Measurements from ENCODE around the gene ALAD.
A peak's percentile ranks its signal among the peaks of the same experiment; 100 is the strongest.

ALAD gene

GRCh38 chr9:113399646-113400200 lies 1.4 kb downstream of the ALAD start:
- H3K9me3 ChIP-seq (ENCODE audit: control insufficient read depth in 5 of 5, low read length in 5 of 5), result no peaks in the 10 kb centered on the region
- peak overlapping the region; percentile 60 for H3K27ac ChIP-seq (ENCODE audit: low read depth, low read length)
- peaks cover 0 to 6% (median 0%) of the 10 kb centered on the region in 5 donors for H3K36me3 ChIP-seq (ENCODE audit: control insufficient read depth in 5 of 5, insufficient read depth in 5 of 5, low read length in 5 of 5)
- H3K4me1 ChIP-seq (ENCODE audit: control insufficient read depth in 5 of 5, insufficient read depth in 5 of 5, low read length in 5 of 5), result peaks cover 5 to 61% (median 50%) of the 10 kb centered on the region in 5 donors
- peak overlapping the region; percentile 26 to 91 (median 79) for H3K4me3 ChIP-seq (ENCODE audit: low read depth in 1 of 5, low read length in 5 of 5)
- H3K9ac ChIP-seq (ENCODE audit: low read length in 5 of 5), result peak overlapping the region in 4 of 5 donors; percentile 30 to 80 (median 50)
- H3K27me3 ChIP-seq (ENCODE audit: control insufficient read depth in 5 of 5, insufficient read depth in 4 of 5, low read length in 5 of 5), result no peaks in the 10 kb centered on the region

- H3K27ac ChIP-seq (ENCODE audit: low read depth, low read length), result no peak overlapping the region
- H3K9ac ChIP-seq (ENCODE audit: low read length in 5 of 5), result peak overlapping the region in 1 of 5 donors; percentile 21
- peaks cover 0 to 6% (median 0%) of the 10 kb centered on the region in 5 donors for H3K36me3 ChIP-seq (ENCODE audit: control insufficient read depth in 5 of 5, insufficient read depth in 5 of 5, low read length in 5 of 5)
- H3K9me3 ChIP-seq (ENCODE audit: control insufficient read depth in 5 of 5, low read length in 5 of 5), result no peaks in the 10 kb centered on the region
- H3K27me3 ChIP-seq (ENCODE audit: control insufficient read depth in 5 of 5, insufficient read depth in 4 of 5, low read length in 5 of 5), result no peaks in the 10 kb centered on the region
- peaks cover 5 to 57% (median 42%) of the 10 kb centered on the region in 5 donors for H3K4me1 ChIP-seq (ENCODE audit: control insufficient read depth in 5 of 5, insufficient read depth in 5 of 5, low read length in 5 of 5)
- no peak overlapping the region for H3K4me3 ChIP-seq (ENCODE audit: low read depth in 1 of 5, low read length in 5 of 5)
Observed at GRCh38 chr9:113398796-113399195, 2.3 kb downstream of the ALAD start.

- H3K27me3 ChIP-seq (ENCODE audit: control insufficient read depth in 5 of 5, insufficient read depth in 4 of 5, low read length in 5 of 5), result no peaks in the 10 kb centered on the region
- no peak overlapping the region for H3K27ac ChIP-seq (ENCODE audit: low read depth, low read length)
- no peak overlapping the region for H3K4me3 ChIP-seq (ENCODE audit: low read depth in 1 of 5, low read length in 5 of 5)
- H3K4me1 ChIP-seq (ENCODE audit: control insufficient read depth in 5 of 5, insufficient read depth in 5 of 5, low read length in 5 of 5), result peaks cover 5 to 49% (median 35%) of the 10 kb centered on the region in 5 donors
- no peaks in the 10 kb centered on the region for H3K9me3 ChIP-seq (ENCODE audit: control insufficient read depth in 5 of 5, low read length in 5 of 5)
- H3K36me3 ChIP-seq (ENCODE audit: control insufficient read depth in 5 of 5, insufficient read depth in 5 of 5, low read length in 5 of 5), result peaks cover 4 to 14% (median 13%) of the 10 kb centered on the region in 5 donors
- H3K9ac ChIP-seq (ENCODE audit: low read length in 5 of 5), result no peak overlapping the region
Observed at GRCh38 chr9:113397203-113397631, 3.9 kb downstream of the ALAD start.

- peak overlapping the region in 1 of 5 donors; percentile 19 for H3K9ac ChIP-seq (ENCODE audit: low read length in 5 of 5)
- no peaks in the 10 kb centered on the region for H3K9me3 ChIP-seq (ENCODE audit: control insufficient read depth in 5 of 5, low read length in 5 of 5)
- H3K27ac ChIP-seq (ENCODE audit: low read depth, low read length), result no peak overlapping the region
- no peak overlapping the region for H3K4me3 ChIP-seq (ENCODE audit: low read depth in 1 of 5, low read length in 5 of 5)
- peaks cover 4 to 37% (median 22%) of the 10 kb centered on the region in 5 donors for H3K4me1 ChIP-seq (ENCODE audit: control insufficient read depth in 5 of 5, insufficient read depth in 5 of 5, low read length in 5 of 5)
- H3K27me3 ChIP-seq (ENCODE audit: control insufficient read depth in 5 of 5, insufficient read depth in 4 of 5, low read length in 5 of 5), result no peaks in the 10 kb centered on the region
- peaks cover 4 to 34% (median 33%) of the 10 kb centered on the region in 5 donors for H3K36me3 ChIP-seq (ENCODE audit: control insufficient read depth in 5 of 5, insufficient read depth in 5 of 5, low read length in 5 of 5)
Observed at GRCh38 chr9:113395000-113395861, 5.9 kb downstream of the ALAD start.

GRCh38 chr9:113393281-113393680 lies 7.8 kb downstream of the ALAD start:
- H3K27me3 ChIP-seq (ENCODE audit: control insufficient read depth in 5 of 5, insufficient read depth in 4 of 5, low read length in 5 of 5), result no peaks in the 10 kb centered on the region
- H3K4me3 ChIP-seq (ENCODE audit: low read depth in 1 of 5, low read length in 5 of 5), result no peak overlapping the region
- H3K4me1 ChIP-seq (ENCODE audit: control insufficient read depth in 5 of 5, insufficient read depth in 5 of 5, low read length in 5 of 5), result peaks cover 0 to 32% (median 14%) of the 10 kb centered on the region in 5 donors
- H3K9ac ChIP-seq (ENCODE audit: low read length in 5 of 5), result no peak overlapping the region
- no peaks in the 10 kb centered on the region for H3K9me3 ChIP-seq (ENCODE audit: control insufficient read depth in 5 of 5, low read length in 5 of 5)
- H3K36me3 ChIP-seq (ENCODE audit: control insufficient read depth in 5 of 5, insufficient read depth in 5 of 5, low read length in 5 of 5), result peaks cover 4 to 53% (median 50%) of the 10 kb centered on the region in 5 donors
- H3K27ac ChIP-seq (ENCODE audit: low read depth, low read length), result no peak overlapping the region

- H3K36me3 ChIP-seq (ENCODE audit: control insufficient read depth in 5 of 5, insufficient read depth in 5 of 5, low read length in 5 of 5), result peaks cover 4 to 66% (median 62%) of the 10 kb centered on the region in 5 donors
- peaks cover 4 to 35% (median 27%) of the 10 kb centered on the region in 5 donors for H3K4me1 ChIP-seq (ENCODE audit: control insufficient read depth in 5 of 5, insufficient read depth in 5 of 5, low read length in 5 of 5)
- no peak overlapping the region for H3K27ac ChIP-seq (ENCODE audit: low read depth, low read length)
- no peak overlapping the region for H3K4me3 ChIP-seq (ENCODE audit: low read depth in 1 of 5, low read length in 5 of 5)
- peak overlapping the region in 1 of 5 donors; percentile 6 for H3K9ac ChIP-seq (ENCODE audit: low read length in 5 of 5)
- no peaks in the 10 kb centered on the region for H3K9me3 ChIP-seq (ENCODE audit: control insufficient read depth in 5 of 5, low read length in 5 of 5)
- no peaks in the 10 kb centered on the region for H3K27me3 ChIP-seq (ENCODE audit: control insufficient read depth in 5 of 5, insufficient read depth in 4 of 5, low read length in 5 of 5)
Observed at GRCh38 chr9:113391917-113392316, 9.2 kb downstream of the ALAD start.

- no peak overlapping the region for H3K4me3 ChIP-seq (ENCODE audit: low read depth in 1 of 5, low read length in 5 of 5)
- H3K36me3 ChIP-seq (ENCODE audit: control insufficient read depth in 5 of 5, insufficient read depth in 5 of 5, low read length in 5 of 5), result peaks cover 4 to 71% (median 66%) of the 10 kb centered on the region in 5 donors
- no peaks in the 10 kb centered on the region for H3K27me3 ChIP-seq (ENCODE audit: control insufficient read depth in 5 of 5, insufficient read depth in 4 of 5, low read length in 5 of 5)
- H3K4me1 ChIP-seq (ENCODE audit: control insufficient read depth in 5 of 5, insufficient read depth in 5 of 5, low read length in 5 of 5), result peaks cover 4 to 35% (median 26%) of the 10 kb centered on the region in 5 donors
- H3K27ac ChIP-seq (ENCODE audit: low read depth, low read length), result no peak overlapping the region
- H3K9me3 ChIP-seq (ENCODE audit: control insufficient read depth in 5 of 5, low read length in 5 of 5), result no peaks in the 10 kb centered on the region
- H3K9ac ChIP-seq (ENCODE audit: low read length in 5 of 5), result peak overlapping the region in 2 of 5 donors; percentile 7 to 13
Observed at GRCh38 chr9:113390192-113390960, 10.7 kb downstream of the ALAD start.

GRCh38 chr9:113389451-113389850 lies 11.6 kb downstream of the ALAD start:
- peaks cover 4 to 71% (median 62%) of the 10 kb centered on the region in 5 donors for H3K36me3 ChIP-seq (ENCODE audit: control insufficient read depth in 5 of 5, insufficient read depth in 5 of 5, low read length in 5 of 5)
- H3K27me3 ChIP-seq (ENCODE audit: control insufficient read depth in 5 of 5, insufficient read depth in 4 of 5, low read length in 5 of 5), result no peaks in the 10 kb centered on the region
- H3K4me1 ChIP-seq (ENCODE audit: control insufficient read depth in 5 of 5, insufficient read depth in 5 of 5, low read length in 5 of 5), result peaks cover 4 to 30% (median 25%) of the 10 kb centered on the region in 5 donors
- no peak overlapping the region for H3K9ac ChIP-seq (ENCODE audit: low read length in 5 of 5)
- H3K4me3 ChIP-seq (ENCODE audit: low read depth in 1 of 5, low read length in 5 of 5), result no peak overlapping the region
- H3K9me3 ChIP-seq (ENCODE audit: control insufficient read depth in 5 of 5, low read length in 5 of 5), result no peaks in the 10 kb centered on the region
- H3K27ac ChIP-seq (ENCODE audit: low read depth, low read length), result no peak overlapping the region

- Histone ChIP-seq H3K9me3 (ENCODE audit: control insufficient read depth in 5 of 5, low read length in 5 of 5) (no peaks in the 10 kb centered on the region), H3K27me3 (ENCODE audit: control insufficient read depth in 5 of 5, insufficient read depth in 4 of 5, low read length in 5 of 5) (no peaks in the 10 kb centered on the region), H3K27ac (ENCODE audit: low read depth, low read length) (no peak overlapping the region), H3K4me3 (ENCODE audit: low read depth in 1 of 5, low read length in 5 of 5) (no peak overlapping the region), H3K4me1 (ENCODE audit: control insufficient read depth in 5 of 5, insufficient read depth in 5 of 5, low read length in 5 of 5) (peaks cover 4 to 30% (median 25%) of the 10 kb centered on the region in 5 donors), H3K9ac (ENCODE audit: low read length in 5 of 5) (no peak overlapping the region), H3K36me3 (ENCODE audit: control insufficient read depth in 5 of 5, insufficient read depth in 5 of 5, low read length in 5 of 5) (peaks cover 4 to 71% (median 62%) of the 10 kb centered on the region in 5 donors)
Observed at GRCh38 chr9:113388833-113389232, 12.3 kb downstream of the ALAD start.

All from subcutaneous abdominal adipose tissue (tissue), 5 donors.